A375 (cell line): ENCODE results near the gene SDF2L1. TPM values are rescaled to one million over a fixed set of nuclear protein-coding genes. Genes with fewer than 3 reads are reported as not detected.

Source experiments
- small RNA-seq: library from RNA; depleted of rRNA; stranded (forward); fragments of <200 nt; gene quantifications from one replicate; pipeline ENCODE3, GENCODE V24; 2014
- total RNA-seq: library from RNA; depleted of rRNA; stranded (reverse); fragments of >200 nt; shearing (Covaris generic); gene quantifications from 2 replicates; pipeline ENCODE4 v1.2.3, GENCODE V29; 2014; rRNA removed

SDF2L1 gene
- 38.8 and 67.4 TPM in 2 replicates for total RNA-seq

GRCh38 chr22:21641789-21642583 lies at the start of gene SDF2L1:
Gene SDF2L1, plus strand, starts transcription at chr22:21642302. Its CDS starts 35 bp downstream, at chr22:21642337.

GRCh38 chr22:21629255-21630149 lies 12.6 kb upstream of the SDF2L1 start, which contains the start of gene YDJC:
Gene YDJC, minus strand, starts transcription at chr22:21630022. Its CDS starts 8 bp downstream, at chr22:21630014.

GRCh38 chr22:21632237-21632895 lies 9.7 kb upstream of the SDF2L1 start, which contains the start of gene CCDC116:
Gene CCDC116, plus strand, starts transcription at chr22:21632760. Its CDS starts 422 bp downstream, at chr22:21633182.

Small RNAs within 50 kb of the gene (small RNA-seq; reads per million reads assigned to genes)
- 1.3 reads per million, percentile 62 among the genes with 10 or more reads in this experiment for gene MIR301B

Other genes with a start within 250 kb of the SDF2L1 start
- gene HIC2, start 224.9 kb upstream of the SDF2L1 start, total RNA-seq, result 5.6 and 6.7 TPM in 2 replicates
- gene TMEM191C, start 174.9 kb upstream of the SDF2L1 start, total RNA-seq, result 0.53 and 1.8 TPM in 2 replicates
- 0.03 TPM in 1 of 2 replicates, not detected in the other for gene RIMBP3C, start 90.8 kb upstream of the SDF2L1 start, total RNA-seq
- gene UBE2L3, start 74.6 kb upstream of the SDF2L1 start, total RNA-seq, result 32.3 and 34.1 TPM in 2 replicates
- 59.2 and 72.3 TPM in 2 replicates for gene YDJC, start 12.3 kb upstream of the SDF2L1 start, total RNA-seq
- gene CCDC116, start 9.5 kb upstream of the SDF2L1 start, total RNA-seq, result not detected in 2 replicates
- 27.7 and 29.0 TPM in 2 replicates for gene PPIL2, start 23.7 kb downstream of the SDF2L1 start, total RNA-seq
- gene YPEL1, start 93.5 kb downstream of the SDF2L1 start, total RNA-seq, result 0.38 and 0.48 TPM in 2 replicates
- gene MAPK1, start 225.3 kb downstream of the SDF2L1 start, total RNA-seq, result 17.3 and 23.7 TPM in 2 replicates